Trophoblast cell (in vitro differentiated cells and primary cell): ENCODE data around the gene ART5.
"Not testable (repeated sequence)": the region's sequence is repeated elsewhere in the genome, so short reads cannot be mapped to it uniquely, and the experiment has no call there.

Experiments used
- DNase-seq, 2 donors: peaks; one replicate each; pipeline ENCODE4 v3.0.0-alpha.2; 2016
- H2AFZ ChIP-seq: 2 replicates; pipeline ENCODE4 v1.6.1; 2013; ENCODE audit warnings: low read length, moderate library complexity, mild to moderate bottlenecking; ENCODE audit not compliant: insufficient read depth, poor library complexity
- H2AK5ac ChIP-seq: 2 replicates; pipeline ENCODE4 v1.6.1; 2013; ENCODE audit warnings: mild to moderate bottlenecking, low read length
- H2BK120ac ChIP-seq: 2 replicates; pipeline ENCODE4 v1.6.1; 2013; ENCODE audit warnings: low read length, mild to moderate bottlenecking, moderate library complexity; ENCODE audit not compliant: insufficient read depth, poor library complexity
- H2BK12ac ChIP-seq: 2 replicates; pipeline ENCODE4 v1.6.1; 2013; ENCODE audit warnings: mild to moderate bottlenecking, low read length, moderate library complexity
- H2BK5ac ChIP-seq: 2 replicates; pipeline ENCODE4 v1.6.1; 2013; ENCODE audit warnings: low read length, low read depth, moderate library complexity, mild to moderate bottlenecking; ENCODE audit not compliant: poor library complexity
- H3K14ac ChIP-seq: 2 replicates; pipeline ENCODE4 v1.6.1; 2013; ENCODE audit warnings: mild to moderate bottlenecking, low read length
- H3K18ac ChIP-seq: 2 replicates; pipeline ENCODE4 v1.6.1; 2013; ENCODE audit warnings: mild to moderate bottlenecking, low read length
- H3K23ac ChIP-seq: 2 replicates; pipeline ENCODE4 v1.6.1; 2013; ENCODE audit warnings: low read length
- H3K27ac ChIP-seq: 2 replicates; pipeline ENCODE4 v1.5.1; 2013; ENCODE audit warnings: low read depth, mild to moderate bottlenecking, inconsistent platforms, low read length, moderate library complexity
- H3K27me3 ChIP-seq: 2 replicates; pipeline ENCODE4 v1.6.1; 2013; ENCODE audit warnings: inconsistent platforms, mild to moderate bottlenecking, low read length, moderate library complexity; ENCODE audit not compliant: insufficient read depth
- H3K36me3 ChIP-seq, 2 experiments: 1 replicate in 1 of 2; 2 replicates in 1 of 2; pipeline ENCODE4 v1.6.1; 2013; ENCODE audit warnings: low read length in 2 of 2, mild to moderate bottlenecking in 2 of 2, moderate library complexity in 1 of 2; ENCODE audit not compliant: insufficient read depth in 2 of 2, control insufficient read depth in 1 of 2
- H3K4ac ChIP-seq: 2 replicates; pipeline ENCODE4 v1.6.1; 2013; ENCODE audit warnings: low read depth, mild to moderate bottlenecking, low read length, moderate library complexity
- H3K4me1 ChIP-seq, 2 experiments: 1 replicate in 1 of 2; 2 replicates in 1 of 2; pipeline ENCODE4 v1.6.1; 2013; ENCODE audit warnings: low read length in 2 of 2, mild to moderate bottlenecking in 2 of 2, moderate library complexity in 1 of 2; ENCODE audit not compliant: insufficient read depth in 2 of 2, control insufficient read depth in 1 of 2
- H3K4me2 ChIP-seq: 2 replicates; pipeline ENCODE4 v1.6.1; 2013; ENCODE audit warnings: inconsistent platforms, mild to moderate bottlenecking, low read length, moderate library complexity
- H3K4me3 ChIP-seq: 2 replicates; pipeline ENCODE4 v1.5.1; 2013; ENCODE audit warnings: mild to moderate bottlenecking, low read depth, low read length, inconsistent platforms
- H3K79me1 ChIP-seq: one replicate; pipeline ENCODE4 v1.6.1; 2013; ENCODE audit warnings: low read length
- H3K79me2 ChIP-seq: 2 replicates; pipeline ENCODE4 v1.6.1; 2013; ENCODE audit warnings: low read length, mild to moderate bottlenecking; ENCODE audit not compliant: control insufficient read depth, insufficient read depth, poor library complexity
- H3K9ac ChIP-seq: 2 replicates; pipeline ENCODE4 v1.6.1; 2013; ENCODE audit warnings: mild to moderate bottlenecking, low read length
- H3K9me3 ChIP-seq: 2 replicates; pipeline ENCODE4 v1.6.1; 2013; ENCODE audit warnings: low read depth, mild to moderate bottlenecking, control low read depth, inconsistent platforms, low read length; ENCODE audit not compliant: insufficient read depth
- H4K12ac ChIP-seq: 2 replicates; pipeline ENCODE4 v1.6.1; 2013; ENCODE audit warnings: low read depth, mild to moderate bottlenecking, low read length, moderate library complexity
- H4K8ac ChIP-seq: 2 replicates; pipeline ENCODE4 v1.6.1; 2013; ENCODE audit warnings: low read depth, mild to moderate bottlenecking, low read length, moderate library complexity
- H4K91ac ChIP-seq: one replicate; pipeline ENCODE4 v1.6.1; 2013; ENCODE audit warnings: low read depth, mild to moderate bottlenecking, low read length, moderate library complexity
- WGBS: extraction: QIAGEN DNeasy Blood & Tissue Kit; methylation state at CpG from one replicate; pipeline ENCODE4 v1.1.7; 2013; ENCODE audit warnings: missing lambda C conversion rate; ENCODE audit not compliant: insufficient read length, insufficient coverage; ENCODE audit errors: extremely low coverage; 5-methylcytosine and 5-hydroxymethylcytosine counted together

Gene ART5

GRCh38 chr11:3648843-3649242, 7.1 kb upstream of the ART5 start:
- H4K12ac ChIP-seq, H3K4ac ChIP-seq, H3K27ac ChIP-seq, H3K14ac ChIP-seq, H2BK120ac ChIP-seq, H2BK12ac ChIP-seq, H3K27me3 ChIP-seq, H2BK5ac ChIP-seq, H4K8ac ChIP-seq, H3K4me3 ChIP-seq, H4K91ac ChIP-seq, H3K23ac ChIP-seq, H3K36me3 ChIP-seq, H3K18ac ChIP-seq, H3K79me1 ChIP-seq, H3K9ac ChIP-seq, H3K4me1 ChIP-seq, H3K79me2 ChIP-seq, DNase-seq, H3K4me2 ChIP-seq, H3K9me3 ChIP-seq, H2AK5ac ChIP-seq, H2AFZ ChIP-seq: not testable (repeated sequence)
- no CpG with 5 or more reads among the region's 13 CpGs for WGBS

- H3K27me3 ChIP-seq = no peaks in the 10 kb centered on the region
- H2BK120ac ChIP-seq = no peak overlapping the region
- DNase-seq = no peak
- H3K9me3 ChIP-seq = peaks cover 10% of the 10 kb centered on the region
- H2AFZ ChIP-seq = no peak overlapping the region
- H3K9ac ChIP-seq = no peak overlapping the region
- no peak overlapping the region for H3K14ac ChIP-seq
- no peak overlapping the region for H2BK12ac ChIP-seq
- H2AK5ac ChIP-seq = no peak overlapping the region
- H3K18ac ChIP-seq = no peak overlapping the region
- no peak overlapping the region for H3K4me3 ChIP-seq
- H4K91ac ChIP-seq = no peak overlapping the region
- no peak overlapping the region for H4K8ac ChIP-seq
- H3K36me3 ChIP-seq = no peaks in the 10 kb centered on the region
- H3K27ac ChIP-seq = no peak overlapping the region
- H3K4me1 ChIP-seq = peaks cover 12% of the 10 kb centered on the region in 2 experiments
- no peak overlapping the region for H3K4ac ChIP-seq
- no peak overlapping the region for H4K12ac ChIP-seq
- WGBS = no CpG with 5 or more reads among the region's 7 CpGs
- H3K4me2 ChIP-seq = no peak overlapping the region
- H3K79me2 ChIP-seq = peaks cover 3% of the 10 kb centered on the region
- H2BK5ac ChIP-seq = no peak overlapping the region
- peaks cover 5% of the 10 kb centered on the region for H3K79me1 ChIP-seq
- H3K23ac ChIP-seq = no peak overlapping the region
Measured at GRCh38 chr11:3645552-3645951, 3.8 kb upstream of the ART5 start.

DNA sequence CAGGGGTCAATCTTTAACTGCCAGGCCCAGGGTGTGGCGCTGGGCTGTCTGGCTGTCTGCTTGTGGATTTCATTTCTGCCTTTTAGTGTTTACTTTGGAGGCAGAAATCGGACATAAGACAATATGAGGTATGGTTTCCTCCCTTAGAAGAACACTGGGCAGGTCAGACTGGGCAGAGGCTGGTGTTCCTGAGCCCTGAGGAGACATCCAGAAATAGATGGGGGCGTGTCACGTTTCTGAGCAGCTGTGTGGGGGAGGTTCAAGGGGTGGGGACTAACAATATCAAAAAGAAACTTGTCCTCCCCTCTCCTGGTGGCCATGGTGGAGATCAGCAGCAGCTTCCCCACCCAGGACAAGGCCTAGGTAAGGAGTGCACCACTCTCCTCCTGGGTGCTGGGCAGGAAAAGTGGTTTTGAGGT, 3.0 kb upstream of the ART5 start, which contains the start of gene ART1:
ART1 (plus strand) TSS at position 312 of the 419 bp plus-strand sequence. CDS start 14,086 bp downstream, outside the sequence.
- Histone ChIP-seq H3K79me1 (peaks cover 5% of the 10 kb centered on the region), H4K91ac (no peak within 1 kb of the TSS), H4K8ac (no peak within 1 kb of the TSS), H2BK5ac (no peak within 1 kb of the TSS), H3K18ac (no peak within 1 kb of the TSS), H3K27ac (no peak within 1 kb of the TSS), H2AK5ac (no peak within 1 kb of the TSS), H3K14ac (no peak within 1 kb of the TSS), H2BK120ac (no peak within 1 kb of the TSS), H3K27me3 (no peaks in the 10 kb centered on the region), H3K4me3 (no peak within 1 kb of the TSS), H3K4ac (no peak within 1 kb of the TSS), H4K12ac (no peak within 1 kb of the TSS), H3K23ac (no peak within 1 kb of the TSS), H2AFZ (no peak within 1 kb of the TSS), H3K79me2 (peaks cover 3% of the 10 kb centered on the region), H3K4me1 (peaks cover 12% of the 10 kb centered on the region in 2 experiments), H3K9me3 (peaks cover 10% of the 10 kb centered on the region), H2BK12ac (no peak within 1 kb of the TSS), H3K9ac (no peak within 1 kb of the TSS), H3K4me2 (no peak within 1 kb of the TSS), H3K36me3 (no peaks in the 10 kb centered on the region)
- DNase-seq = no peak
- WGBS = no CpG with 5 or more reads among the region's 4 CpGs

DNA sequence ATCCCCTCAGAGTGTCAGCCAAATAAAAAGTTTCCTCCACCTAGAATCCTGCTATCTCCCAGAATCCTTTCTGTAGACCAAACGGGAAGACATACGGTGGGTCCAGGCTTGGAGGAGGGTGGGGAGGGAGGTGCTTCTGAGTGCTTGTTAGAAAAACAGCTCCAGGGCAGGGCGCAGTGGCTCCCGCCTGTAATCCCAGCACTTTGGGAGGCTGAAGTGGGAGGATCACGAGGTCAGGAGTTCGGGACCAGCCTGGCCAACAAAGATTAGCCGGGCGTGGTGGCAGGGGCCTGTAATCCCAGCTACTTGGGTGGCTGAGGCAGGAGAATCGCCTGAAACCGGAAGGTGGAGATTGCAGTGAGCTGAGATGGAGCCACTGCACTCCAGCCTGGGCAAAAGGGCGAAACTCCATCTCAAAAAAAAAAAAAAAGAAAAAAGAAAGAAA, 1.3 kb upstream of the ART5 start:
- not testable (repeated sequence) for H3K18ac ChIP-seq, H2BK5ac ChIP-seq
- WGBS = no CpG with 5 or more reads among the region's 11 CpGs

More for the DNA sequence above, 1.3 kb upstream of the ART5 start:
- Histone ChIP-seq H2AFZ (peak overlapping the region; percentile 80), H4K8ac (peak overlapping the region; percentile 21), H3K4me1 (peaks cover 12% of the 10 kb centered on the region in 2 experiments), H3K4me2 (peak overlapping the region; percentile 86)
- not testable (repeated sequence) for H3K14ac ChIP-seq, H3K23ac ChIP-seq, H4K12ac ChIP-seq, H3K4me3 ChIP-seq, H3K79me1 ChIP-seq, H3K9ac ChIP-seq, H2BK12ac ChIP-seq, H3K27me3 ChIP-seq, DNase-seq, H2BK120ac ChIP-seq, H3K79me2 ChIP-seq, H3K9me3 ChIP-seq, H3K36me3 ChIP-seq, H4K91ac ChIP-seq, H2AK5ac ChIP-seq, H3K4ac ChIP-seq, H3K27ac ChIP-seq
